ENCODE measurements around the gene TMEM190.

DNA sequence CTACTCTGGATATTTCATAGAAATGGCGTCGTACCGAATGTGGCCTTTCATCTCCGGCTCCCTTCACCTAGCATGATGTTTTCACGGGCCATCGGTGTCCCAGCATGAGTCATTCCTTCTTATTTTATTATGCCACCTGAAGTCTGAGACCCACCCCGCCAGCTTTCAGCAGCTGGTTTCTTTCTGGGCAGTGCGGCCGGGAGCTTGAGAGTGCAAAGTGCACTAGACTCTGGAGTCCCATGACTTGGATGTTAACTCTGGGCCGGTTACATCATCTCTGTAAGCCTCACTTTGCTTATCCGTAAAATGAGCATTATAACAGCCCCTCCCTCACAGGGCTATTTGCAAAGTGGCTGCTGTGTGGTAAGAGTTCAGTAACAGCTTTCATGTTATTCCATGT is 42.8 kb upstream of the TMEM190 start:
- TF ChIP-seq, protein P1, sequence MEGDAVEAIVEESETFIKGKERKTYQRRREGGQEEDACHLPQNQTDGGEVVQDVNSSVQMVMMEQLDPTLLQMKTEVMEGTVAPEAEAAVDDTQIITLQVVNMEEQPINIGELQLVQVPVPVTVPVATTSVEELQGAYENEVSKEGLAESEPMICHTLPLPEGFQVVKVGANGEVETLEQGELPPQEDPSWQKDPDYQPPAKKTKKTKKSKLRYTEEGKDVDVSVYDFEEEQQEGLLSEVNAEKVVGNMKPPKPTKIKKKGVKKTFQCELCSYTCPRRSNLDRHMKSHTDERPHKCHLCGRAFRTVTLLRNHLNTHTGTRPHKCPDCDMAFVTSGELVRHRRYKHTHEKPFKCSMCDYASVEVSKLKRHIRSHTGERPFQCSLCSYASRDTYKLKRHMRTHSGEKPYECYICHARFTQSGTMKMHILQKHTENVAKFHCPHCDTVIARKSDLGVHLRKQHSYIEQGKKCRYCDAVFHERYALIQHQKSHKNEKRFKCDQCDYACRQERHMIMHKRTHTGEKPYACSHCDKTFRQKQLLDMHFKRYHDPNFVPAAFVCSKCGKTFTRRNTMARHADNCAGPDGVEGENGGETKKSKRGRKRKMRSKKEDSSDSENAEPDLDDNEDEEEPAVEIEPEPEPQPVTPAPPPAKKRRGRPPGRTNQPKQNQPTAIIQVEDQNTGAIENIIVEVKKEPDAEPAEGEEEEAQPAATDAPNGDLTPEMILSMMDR (IDR thresholded peaks at IDR 0.05), result no peak
- no peak for TF ChIP-seq POLR2A (IDR thresholded peaks at IDR 0.05)
